Measurements from ENCODE around the gene CFAP54. TPM values are rescaled to one million over a fixed set of nuclear protein-coding genes. Genes with fewer than 3 reads are reported as not detected.

Gene CFAP54
- total RNA-seq, 6 experiments from 2014 or later, result 0.09 to 0.34 (median 0.13) TPM

- intact Hi-C loops (cut with DNase I), result no loop called here
- Histone ChIP-seq H3K4me3 (no peak overlapping the region), H3K4me1 (no peaks in the 10 kb centered on the region), H3K27me3 (no peaks in the 10 kb centered on the region), H3K27ac (no peak overlapping the region), H3K9me3 (no peaks in the 10 kb centered on the region), H3K36me3 (no peaks in the 10 kb centered on the region)
- no peak for ATAC-seq
- 43% methylated on average over 2 of the region's 2 CpGs for WGBS (ENCODE audit: insufficient coverage, low coverage, low lambda C conversion rate, missing lambda C conversion rate)
- TF ChIP-seq POLR2A (IDR thresholded peaks at IDR 0.05) (no peak), CTCF (IDR thresholded peaks at IDR 0.05) (no peak)
- no peak for DNase-seq
Measured at GRCh38 chr12:96882862-96883261, 393.5 kb downstream of the CFAP54 start.

- Histone ChIP-seq H3K27me3 (no peaks in the 10 kb centered on the region), H3K36me3 (no peaks in the 10 kb centered on the region), H3K4me3 (no peak overlapping the region), H3K9me3 (no peaks in the 10 kb centered on the region), H3K27ac (no peak overlapping the region), H3K4me1 (no peaks in the 10 kb centered on the region)
- no peak for ATAC-seq
- intact Hi-C loops (cut with DNase I), result no loop called here
- no peak for DNase-seq
- WGBS (ENCODE audit: insufficient coverage, low coverage, low lambda C conversion rate, missing lambda C conversion rate), result 93% methylated on average over 4 of the region's 4 CpGs
- TF ChIP-seq CTCF (IDR thresholded peaks at IDR 0.05), result no peak
- TF ChIP-seq POLR2A (IDR thresholded peaks at IDR 0.05), result no peak
Measured at GRCh38 chr12:96883571-96883970, 394.2 kb downstream of the CFAP54 start.

GRCh38 chr12:96886998-96887677, 397.8 kb downstream of the CFAP54 start:
- 64% methylated on average over 3 of the region's 4 CpGs for WGBS (ENCODE audit: insufficient coverage, low coverage, low lambda C conversion rate, missing lambda C conversion rate)
- no peaks in the 10 kb centered on the region for H3K27me3 ChIP-seq
- intact Hi-C loops (cut with DNase I), result no loop called here
- no peaks in the 10 kb centered on the region for H3K4me1 ChIP-seq
- no peak for DNase-seq
- no peak for ATAC-seq
- H3K4me3 ChIP-seq, result no peak overlapping the region
- no peaks in the 10 kb centered on the region for H3K36me3 ChIP-seq
- no peaks in the 10 kb centered on the region for H3K9me3 ChIP-seq
- TF ChIP-seq CTCF (IDR thresholded peaks at IDR 0.05), result no peak
- H3K27ac ChIP-seq, result no peak overlapping the region

GRCh38 chr12:96889273-96889933, 400.0 kb downstream of the CFAP54 start:
- Histone ChIP-seq H3K9me3 (no peaks in the 10 kb centered on the region), H3K36me3 (no peaks in the 10 kb centered on the region), H3K4me3 (no peak overlapping the region), H3K27me3 (no peaks in the 10 kb centered on the region), H3K27ac (no peak overlapping the region), H3K4me1 (no peaks in the 10 kb centered on the region)
- no peak for TF ChIP-seq CTCF (IDR thresholded peaks at IDR 0.05)
- no peak for TF ChIP-seq POLR2A (IDR thresholded peaks at IDR 0.05)
- no peak for DNase-seq
- 29% methylated on average over 5 of the region's 5 CpGs for WGBS (ENCODE audit: insufficient coverage, low coverage, low lambda C conversion rate, missing lambda C conversion rate)
- intact Hi-C loops (cut with DNase I), result no loop called here
- no peak for ATAC-seq
